Tongue (tissue), 2 donors: ENCODE data around the gene SLC16A4. TPM values are rescaled to one million over a fixed set of nuclear protein-coding genes. Genes with fewer than 3 reads are reported as not detected.

ENCODE experiments used
- DNase-seq: peaks from one replicate; pipeline ENCODE4 v3.0.0-alpha.2; 2015
- total RNA-seq: library from RNA; depleted of rRNA; stranded (reverse); fragments of >200 nt; gene quantifications from one replicate; pipeline ENCODE4 v1.2.3, GENCODE V29; 2014

The SLC16A4 gene
- total RNA-seq, 1 donor from 2014 or later, result 10.8 TPM

GRCh38 chr1:110326826-110327225, 64.0 kb downstream of the SLC16A4 start:
- DNase-seq, result no peak

- no peak for DNase-seq
Measured at GRCh38 chr1:110324667-110325066, 66.2 kb downstream of the SLC16A4 start.

- no peak for DNase-seq
Measured at GRCh38 chr1:110321846-110322245, 69.0 kb downstream of the SLC16A4 start.

GRCh38 chr1:110321045-110321444, 69.8 kb downstream of the SLC16A4 start:
- DNase-seq, result no peak

GRCh38 chr1:110320168-110320518, 70.7 kb downstream of the SLC16A4 start:
- DNase-seq, result no peak

GRCh38 chr1:110319332-110320167, 71.3 kb downstream of the SLC16A4 start:
- DNase-seq, result no peak

GRCh38 chr1:110318046-110318445, 72.8 kb downstream of the SLC16A4 start:
- DNase-seq, result no peak

GRCh38 chr1:110316735-110317134, 74.1 kb downstream of the SLC16A4 start:
- no peak for DNase-seq

Other genes starting within 250 kb of the SLC16A4 start
- gene SLC6A17, start 240.5 kb downstream of the SLC16A4 start, total RNA-seq, result under 0.01 TPM
- 5.3 TPM for gene KCNC4, start 180.7 kb downstream of the SLC16A4 start, total RNA-seq
- gene RBM15, start 51.6 kb downstream of the SLC16A4 start, total RNA-seq, result 56.0 TPM
- 31.0 TPM for gene LAMTOR5, start 16.7 kb upstream of the SLC16A4 start, total RNA-seq
- gene PROK1, start 60.1 kb upstream of the SLC16A4 start, total RNA-seq, result not detected
- not detected for gene KCNA10, start 128.1 kb upstream of the SLC16A4 start, total RNA-seq
- gene KCNA2, start 215.3 kb upstream of the SLC16A4 start, total RNA-seq, result 4.8 TPM